Stimulated activated CD8-positive, alpha-beta memory T cell treated with anti-CD3 and anti-CD28 coated beads, Interleukin-2, amount 100 ng/mL, for 1 hour (primary cell): ENCODE measurements around the gene LSAMP.
"Not testable (repeated sequence)": the region's sequence is repeated elsewhere in the genome, so short reads cannot be mapped to it uniquely, and the experiment has no call there.

Source experiments
- DNase-seq, 2 donors: peaks; one replicate each; pipeline ENCODE4 v3.0.0-alpha.2; 2020; ENCODE audit warnings: low read depth in 2 of 2

The LSAMP gene

DNA sequence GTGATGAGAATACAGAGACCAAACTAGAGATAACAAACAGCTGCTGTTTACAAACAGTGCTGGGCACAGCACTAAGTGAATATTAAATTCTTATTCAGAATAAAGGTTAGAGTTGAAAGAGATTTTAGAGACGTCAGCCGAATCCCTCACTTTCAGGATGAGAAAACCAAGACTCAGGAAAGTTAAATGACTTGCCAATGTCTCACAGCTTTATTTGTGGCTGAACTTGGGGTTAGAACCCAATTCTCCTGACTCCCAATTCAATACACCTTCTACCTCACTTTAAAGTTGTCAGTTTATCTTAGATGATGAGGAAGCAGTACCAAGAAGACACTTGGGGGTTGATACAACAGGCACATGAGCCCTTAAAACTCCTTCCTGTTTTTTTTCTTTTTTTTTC lies 641.1 kb downstream of the LSAMP start:
- DNase-seq, result no peak

DNA sequence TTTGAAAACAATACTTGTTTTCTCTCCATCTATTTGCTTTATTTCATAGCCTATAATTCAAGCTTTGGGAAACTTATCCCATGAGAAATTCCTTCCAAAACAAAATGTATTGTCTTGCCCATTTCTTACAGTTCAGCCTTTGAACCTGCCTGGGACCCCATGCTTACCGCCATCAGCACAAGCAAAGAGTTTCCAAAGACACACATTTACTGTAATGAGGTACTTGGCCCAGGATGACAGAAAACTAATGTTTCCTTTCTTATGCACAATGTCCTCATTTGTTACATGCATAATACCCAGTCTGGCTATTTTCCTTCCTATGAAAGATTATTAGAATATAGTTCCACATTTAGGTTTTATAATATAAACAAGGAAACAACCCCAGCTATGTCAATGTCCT lies 641.6 kb downstream of the LSAMP start:
- no peak for DNase-seq

DNA sequence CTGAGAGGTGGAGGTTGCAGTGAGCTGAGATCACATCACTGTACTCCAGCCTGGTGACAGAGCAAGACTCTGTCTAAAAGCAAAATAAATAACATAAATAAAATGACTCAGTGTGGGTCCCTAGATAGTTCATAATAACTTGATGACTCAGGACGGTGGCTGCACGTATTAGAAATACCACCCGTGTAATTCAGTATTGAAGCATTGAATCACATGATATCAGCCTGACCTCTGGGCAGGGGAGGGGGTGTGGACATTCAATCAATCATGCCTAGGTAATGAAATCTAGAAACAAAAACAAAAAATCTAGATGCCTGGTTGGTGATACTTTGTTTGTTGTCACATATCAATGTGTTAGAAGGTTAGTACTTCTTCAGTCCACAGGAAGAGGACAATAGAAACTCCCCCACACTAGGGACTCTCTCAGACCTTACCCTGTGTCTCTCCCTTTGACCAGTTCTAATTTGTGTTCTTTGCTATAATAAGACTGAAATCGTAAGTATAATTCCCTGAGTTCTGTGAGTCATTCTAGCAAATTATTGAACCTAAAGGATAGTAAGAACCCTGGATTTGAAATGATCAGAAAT lies 644.7 kb downstream of the LSAMP start:
- no peak for DNase-seq

DNA sequence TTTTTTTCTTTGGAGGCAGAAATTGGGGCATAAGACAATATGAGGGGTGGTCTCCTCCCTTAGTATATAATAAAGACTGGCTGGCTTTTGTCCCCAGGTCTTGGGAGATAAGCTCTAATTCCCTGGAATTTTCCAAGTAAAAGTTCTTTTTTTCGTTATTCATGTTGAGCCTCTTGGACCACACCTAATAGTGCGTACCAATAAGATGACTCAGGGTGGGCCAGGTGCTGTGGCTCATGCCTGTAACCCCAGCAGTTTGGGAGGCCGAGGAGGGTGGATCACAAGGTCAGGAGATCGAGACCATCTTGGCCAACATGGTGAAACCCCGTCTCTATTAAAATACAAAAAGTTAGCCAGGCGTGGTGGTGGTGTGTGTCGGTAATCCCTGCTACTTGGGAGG lies 645.2 kb downstream of the LSAMP start:
- not testable (repeated sequence) for DNase-seq

DNA sequence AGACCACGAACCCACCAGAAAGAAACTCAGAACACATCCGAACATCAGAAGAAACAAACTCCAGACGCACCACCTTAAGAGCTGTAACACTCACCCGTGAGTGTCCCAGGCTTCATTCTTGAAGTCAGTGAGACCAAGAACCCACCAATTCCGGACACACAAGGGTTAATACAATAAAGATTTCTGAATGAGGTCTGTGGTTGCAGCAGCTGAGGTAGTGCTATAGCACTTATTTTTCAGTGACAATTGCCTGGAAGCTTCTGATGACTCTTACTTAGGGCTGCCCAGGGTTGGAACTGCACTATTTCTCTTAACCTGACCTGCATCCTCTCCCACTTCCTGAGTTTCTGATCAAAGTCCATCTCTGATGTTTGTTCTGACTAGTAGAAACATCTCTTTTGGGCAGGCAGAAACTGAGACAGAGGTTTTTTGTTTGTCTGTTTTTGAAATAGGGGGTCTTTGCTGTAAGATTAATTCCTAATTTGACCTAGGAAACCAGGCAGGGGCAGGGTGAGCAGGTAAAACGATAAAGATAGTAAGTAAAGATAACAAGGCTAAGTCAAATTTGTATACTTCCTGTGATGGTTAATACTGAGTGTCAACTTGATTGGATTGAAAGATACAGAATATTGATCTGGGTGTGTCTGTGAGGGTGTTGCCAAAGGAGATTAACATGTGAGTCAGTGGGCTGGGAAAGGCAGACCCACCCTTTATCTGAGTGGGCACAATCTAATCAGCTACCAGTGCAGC lies 652.9 kb downstream of the LSAMP start:
- no peak for DNase-seq

DNA sequence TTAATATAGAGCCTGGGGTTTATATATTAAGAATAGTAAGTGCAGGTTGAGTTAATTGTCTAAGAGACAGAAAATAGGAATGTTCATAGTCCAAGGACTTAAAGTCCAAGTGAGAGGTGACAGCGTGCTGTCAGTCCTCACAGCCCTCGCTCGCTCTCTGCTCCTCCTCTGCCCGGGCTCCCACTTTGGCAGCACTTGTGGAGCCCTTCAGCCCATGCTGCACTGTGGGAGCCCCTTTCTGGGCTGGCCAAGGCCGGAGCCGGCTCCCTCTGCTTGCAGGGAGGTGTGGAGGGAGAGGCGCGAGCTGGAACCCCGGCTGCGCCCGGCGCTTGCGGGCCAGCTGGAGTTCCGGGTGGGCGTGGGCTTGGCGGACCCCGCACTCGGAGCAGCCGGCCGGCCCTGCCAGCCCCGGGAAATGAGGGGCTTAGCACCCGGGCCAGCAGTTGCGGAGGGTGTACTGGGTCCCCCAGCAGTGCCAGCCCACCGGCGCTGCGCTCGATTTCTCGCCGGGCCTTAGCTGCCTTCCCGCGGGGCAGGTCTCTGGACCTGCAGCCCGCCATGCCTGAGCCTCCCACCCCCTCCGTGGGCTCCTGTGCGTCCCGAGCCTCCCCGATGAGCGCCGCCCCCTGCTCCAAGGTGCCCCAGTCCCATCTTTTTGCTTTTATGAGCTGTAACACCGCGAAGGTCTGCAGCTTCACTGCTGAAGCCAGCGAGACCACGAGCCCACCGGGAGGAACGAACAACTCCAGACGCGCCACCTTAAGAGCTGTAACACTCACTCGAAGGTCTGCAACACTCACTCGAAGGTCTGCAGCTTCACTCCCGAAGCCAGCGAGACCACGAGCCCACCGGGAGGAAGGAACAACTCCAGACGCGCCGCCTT lies 653.8 kb downstream of the LSAMP start:
- not testable (repeated sequence) for DNase-seq

DNA sequence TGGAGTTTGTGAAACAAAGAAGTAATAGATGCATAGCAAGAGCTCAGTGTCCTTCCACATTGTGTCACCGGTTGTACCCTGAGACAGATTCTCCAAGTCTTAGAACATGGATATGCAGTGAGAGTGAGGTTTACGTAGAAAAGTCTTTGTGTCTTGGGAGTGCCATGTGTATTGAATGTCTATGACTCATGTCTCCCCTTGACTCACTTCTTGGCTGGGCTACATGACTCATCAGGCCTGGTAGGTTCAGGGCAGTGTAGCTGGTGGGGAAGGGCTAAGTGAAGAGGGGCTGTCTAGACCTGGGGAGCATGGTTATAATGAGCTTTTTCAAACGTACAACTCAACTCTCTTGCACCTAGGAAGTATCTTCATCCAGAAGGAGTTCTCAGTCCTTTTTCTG lies 654.5 kb downstream of the LSAMP start:
- peak; percentile 19 to 37 for DNase-seq

DNA sequence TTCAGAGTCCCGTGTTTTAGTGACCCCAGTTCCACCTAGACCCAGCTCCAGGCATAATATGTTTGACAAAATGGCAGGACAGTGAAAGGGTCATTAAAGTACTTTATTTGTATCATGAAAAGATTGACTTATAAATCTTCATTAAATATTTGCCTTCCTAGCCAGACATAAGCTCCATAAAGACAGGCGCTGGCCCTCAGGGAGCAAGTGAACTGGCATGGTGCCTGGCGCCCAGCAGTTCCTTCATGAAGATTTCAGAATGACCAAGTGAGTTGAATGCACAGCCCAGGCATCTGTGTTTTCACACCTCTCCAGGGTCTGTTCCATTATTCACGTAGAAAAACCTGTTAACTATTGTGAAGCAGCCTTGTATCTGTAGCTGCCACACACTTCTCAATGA lies 655.8 kb downstream of the LSAMP start:
- DNase-seq, result no peak

DNA sequence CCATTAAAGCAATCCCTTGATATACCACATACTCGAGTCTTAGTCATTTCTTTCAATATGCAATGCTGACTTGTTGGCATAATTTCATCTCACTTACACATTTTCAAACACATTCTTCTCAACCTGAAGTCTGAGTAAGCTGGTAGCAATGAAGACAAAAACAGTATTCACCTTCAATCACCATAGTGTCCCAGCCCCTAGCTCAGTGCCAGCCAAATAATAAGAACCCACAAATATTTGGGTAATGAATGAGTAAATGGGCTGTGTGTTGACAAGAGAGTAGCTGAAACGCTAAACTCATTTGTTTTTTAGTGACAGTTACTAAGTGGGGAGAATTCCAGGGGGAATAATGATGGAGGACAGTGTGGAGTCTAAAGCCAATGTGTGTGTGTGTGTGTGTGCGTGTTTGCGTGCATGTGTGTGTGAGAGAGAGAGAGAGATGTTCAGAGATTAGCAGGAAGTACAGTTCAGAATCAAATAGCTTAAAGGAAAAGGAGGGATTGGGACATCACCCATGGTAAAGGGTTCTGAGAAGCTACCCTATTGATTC lies 656.3 kb downstream of the LSAMP start:
- no peak for DNase-seq

DNA sequence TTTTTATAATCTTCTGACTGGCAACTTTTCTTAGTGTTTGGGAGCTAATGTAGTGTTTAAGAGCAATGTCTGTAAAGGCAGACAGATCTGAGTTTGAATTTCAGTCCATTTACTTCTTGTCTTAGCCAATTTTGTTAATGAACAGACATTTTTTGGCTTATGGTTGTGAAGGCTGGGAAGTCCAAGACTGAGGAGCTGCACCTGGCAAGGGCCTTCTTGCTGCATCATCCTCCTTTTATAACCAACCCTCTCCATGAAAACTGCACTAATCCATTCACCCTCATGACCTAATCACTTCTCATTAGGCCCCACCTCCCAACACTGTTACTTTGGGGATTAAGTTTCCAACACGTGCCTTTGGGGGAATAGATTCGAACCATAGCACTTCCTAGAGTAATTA lies 657.5 kb downstream of the LSAMP start:
- no peak for DNase-seq

DNA sequence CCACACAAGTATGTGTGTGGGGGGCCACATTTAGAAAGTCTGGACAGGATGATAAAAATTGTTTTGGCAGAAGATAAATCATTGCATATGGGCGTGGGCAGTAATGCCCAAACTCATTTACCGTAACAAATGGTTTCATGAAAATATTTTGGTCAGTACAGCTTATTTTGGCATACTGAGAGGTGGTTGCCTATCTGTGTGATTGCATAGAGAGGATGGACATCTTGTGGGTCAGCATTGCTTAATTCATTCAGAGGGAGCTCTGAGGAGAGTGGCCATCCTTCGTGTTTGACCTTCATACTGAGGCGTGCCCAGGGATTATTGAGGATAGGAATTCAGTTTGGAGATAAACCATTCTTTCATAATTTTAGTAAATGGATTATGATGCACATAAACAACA lies 659.5 kb downstream of the LSAMP start:
- DNase-seq, result no peak

DNA sequence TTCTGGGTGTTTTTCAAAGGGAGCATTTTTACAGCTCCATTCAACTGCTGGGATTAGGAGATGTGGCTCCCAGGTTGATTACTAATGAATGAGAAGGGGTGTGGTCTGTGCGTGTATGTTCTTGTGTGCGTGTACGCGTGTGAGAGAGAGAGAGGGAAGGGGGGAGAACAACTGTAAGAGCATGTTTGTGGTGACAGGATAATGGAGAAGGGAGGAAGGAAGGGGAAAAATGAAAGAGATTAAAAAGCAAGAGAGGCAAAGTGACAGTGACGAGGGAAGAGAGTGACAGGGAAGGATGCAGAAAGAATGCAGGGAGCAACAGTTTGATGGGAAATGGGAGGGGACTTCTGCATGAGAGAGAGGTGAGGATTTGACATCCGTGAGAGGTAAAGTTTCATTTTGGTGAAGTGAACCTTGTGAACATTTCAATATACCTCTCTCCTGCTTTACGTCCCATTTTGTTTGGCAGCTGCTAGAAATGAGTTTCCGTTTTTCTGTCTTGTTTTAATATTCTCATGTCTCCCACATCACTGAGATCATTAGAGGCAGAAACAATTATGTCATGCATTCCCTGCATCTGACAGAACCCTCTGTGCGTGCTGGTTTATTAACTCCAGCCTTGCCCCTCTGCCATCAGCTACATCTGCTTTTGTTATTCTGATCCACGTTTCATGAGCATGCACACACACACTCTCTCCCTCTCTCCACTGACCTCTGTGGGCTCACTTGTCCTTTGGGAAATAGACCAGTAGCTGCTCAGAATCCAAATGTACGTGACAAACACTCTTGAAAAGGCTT lies 660.3 kb downstream of the LSAMP start:
- no peak for DNase-seq

DNA sequence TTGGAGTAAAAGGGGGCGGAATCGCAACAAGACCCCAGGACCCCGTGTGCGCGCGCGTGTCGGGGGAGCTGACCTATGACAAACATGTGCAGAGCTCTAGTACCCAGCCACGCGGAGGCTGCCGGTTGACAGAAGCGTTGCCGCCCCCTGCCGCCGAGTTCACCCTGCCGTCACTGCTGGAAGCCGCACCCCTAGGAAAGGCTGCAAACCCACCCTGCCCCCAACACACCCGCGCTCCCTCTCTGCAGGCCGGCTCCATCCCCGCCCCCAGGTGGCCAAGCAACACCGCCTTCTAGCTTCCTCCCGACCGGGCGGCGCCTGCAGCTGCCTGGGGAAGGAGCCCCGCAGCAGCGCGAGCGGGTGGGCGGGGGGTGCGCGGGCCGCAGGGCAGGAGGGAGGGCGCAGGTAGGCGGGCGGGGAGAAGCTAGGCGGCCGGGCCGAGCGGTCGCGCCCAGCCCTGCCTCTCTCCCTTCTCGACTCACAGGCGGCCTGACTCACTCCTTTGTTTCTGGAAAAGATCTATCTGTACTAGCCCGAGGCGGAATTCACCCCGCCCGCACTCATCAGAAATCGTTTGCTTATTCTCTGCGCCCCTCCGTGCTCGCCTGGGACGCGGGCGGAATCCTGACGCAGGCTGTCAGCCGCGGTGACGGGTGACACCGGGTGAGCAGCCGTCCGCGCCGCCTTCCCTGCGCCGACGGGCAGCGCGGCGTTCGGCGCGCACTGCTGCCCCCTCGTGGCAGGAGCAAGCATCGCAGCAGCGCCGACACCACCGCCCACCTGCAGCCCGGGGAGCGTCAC lies 661.1 kb downstream of the LSAMP start:
- DNase-seq, result peak; percentile 77 to 82

DNA sequence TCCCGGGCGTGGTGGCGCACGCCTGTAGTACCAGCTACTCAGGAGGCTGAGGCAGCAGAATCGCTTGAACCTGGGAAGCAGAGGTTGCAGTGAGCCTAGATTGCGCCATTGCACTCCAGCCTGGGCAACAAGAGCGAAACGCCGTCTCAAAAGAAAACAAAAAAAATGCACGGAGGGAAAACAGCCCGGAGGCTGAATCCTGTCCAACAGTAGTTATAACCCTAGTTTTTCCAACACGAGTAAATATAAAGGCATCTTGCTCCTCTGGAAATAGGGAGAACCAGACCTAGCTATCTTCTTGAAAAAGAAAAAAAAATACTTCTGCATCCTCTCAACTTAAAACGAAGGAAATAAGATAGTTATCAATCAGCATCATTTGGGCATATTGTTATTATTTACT lies 661.9 kb downstream of the LSAMP start:
- not testable (repeated sequence) for DNase-seq

DNA sequence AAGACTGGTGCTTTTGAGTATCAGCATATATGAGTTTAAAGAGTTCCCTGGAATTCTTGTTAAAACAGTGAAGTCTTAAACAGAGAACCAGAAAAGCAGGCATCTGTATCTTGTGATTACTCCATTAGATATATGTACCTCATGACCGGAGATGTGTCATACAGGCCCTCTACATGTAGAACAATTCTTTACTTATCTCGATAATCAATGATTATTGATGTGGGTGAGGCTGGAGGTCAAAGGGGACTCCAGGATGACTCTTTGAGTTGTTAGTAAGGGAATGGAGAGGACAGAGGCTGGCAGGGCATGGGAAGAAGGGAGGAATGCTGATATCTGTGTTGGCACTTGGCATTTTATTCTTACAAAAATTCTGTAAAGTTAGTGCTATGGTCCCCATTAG lies 666.3 kb downstream of the LSAMP start:
- DNase-seq, result no peak

DNA sequence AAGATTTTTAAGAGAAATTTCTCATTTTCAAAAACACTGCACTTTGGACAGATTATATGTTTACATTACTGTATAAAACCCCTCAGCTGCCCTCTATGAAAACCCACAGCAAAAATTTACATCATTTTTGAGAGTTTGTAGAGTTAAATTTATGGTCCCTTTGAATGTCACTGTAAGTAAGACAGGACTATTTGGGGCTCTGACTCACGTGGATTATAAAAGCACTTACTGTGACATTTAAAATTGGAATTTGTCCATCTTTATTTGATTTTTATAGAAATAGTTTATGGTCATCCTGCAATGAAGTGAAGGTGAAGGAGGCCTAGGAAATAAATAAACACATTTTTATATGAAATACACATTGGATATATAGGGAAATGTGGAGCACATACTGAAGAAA lies 672.3 kb downstream of the LSAMP start:
- DNase-seq, result no peak

DNA sequence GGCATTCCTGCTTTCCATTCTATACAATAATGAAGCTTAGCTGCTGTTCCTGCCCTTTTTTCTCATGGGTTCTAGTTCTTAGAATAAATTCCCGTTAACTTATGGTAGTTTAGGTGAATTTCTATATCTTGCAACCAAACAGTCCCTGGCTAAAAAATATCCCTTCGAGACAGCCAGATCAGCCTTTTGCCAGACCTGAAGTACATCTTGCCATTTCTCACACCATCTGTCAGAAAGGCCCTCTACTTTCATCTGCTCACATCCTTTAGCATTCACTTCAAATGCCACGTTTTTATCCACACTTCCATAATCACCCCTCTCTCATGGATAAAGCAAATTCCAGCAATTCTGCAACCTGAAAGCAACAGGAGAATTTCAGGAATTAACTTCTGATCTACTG lies 676.6 kb downstream of the LSAMP start:
- DNase-seq, result no peak

DNA sequence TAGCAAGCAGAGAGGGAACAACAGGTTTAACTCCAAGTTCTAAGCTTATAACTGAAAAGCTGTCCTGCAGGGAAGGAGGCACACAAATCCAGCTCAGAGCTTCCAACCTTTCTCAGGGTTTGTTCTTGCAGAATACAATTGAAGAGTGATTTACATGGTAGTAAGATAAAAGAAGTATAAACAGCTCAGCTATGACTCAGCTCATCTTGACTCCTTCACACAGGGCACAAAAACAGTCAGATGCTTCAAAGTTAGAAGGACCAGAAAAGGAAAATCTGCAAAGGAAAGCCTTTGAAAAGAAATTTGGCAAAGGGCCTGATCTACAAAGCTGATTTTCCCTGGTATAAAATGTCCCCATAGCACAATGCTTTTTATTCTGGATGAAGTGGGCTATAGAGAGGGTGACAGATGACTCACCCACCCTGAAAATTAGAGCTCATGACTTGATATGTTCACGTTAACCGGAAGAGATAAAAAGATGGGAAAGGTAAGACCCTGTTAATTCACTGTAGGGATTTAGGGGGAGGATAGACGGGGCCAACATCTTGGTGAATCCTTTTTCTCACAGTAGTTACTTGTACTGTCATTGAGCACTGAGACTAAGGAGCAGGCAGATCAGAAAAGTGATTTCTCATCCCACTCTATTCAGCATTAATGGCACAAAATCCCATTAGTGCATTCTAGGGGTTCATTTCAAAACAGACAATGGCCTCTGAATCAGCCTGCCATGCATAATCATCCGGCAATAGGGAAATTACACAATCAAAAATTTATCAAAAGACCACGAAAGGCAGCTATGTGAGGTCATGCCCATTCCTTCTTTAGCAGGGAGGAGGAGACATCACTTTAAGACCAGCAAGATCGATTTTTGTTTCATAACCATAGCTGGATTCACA lies 678.5 kb downstream of the LSAMP start:
- DNase-seq, result no peak

DNA sequence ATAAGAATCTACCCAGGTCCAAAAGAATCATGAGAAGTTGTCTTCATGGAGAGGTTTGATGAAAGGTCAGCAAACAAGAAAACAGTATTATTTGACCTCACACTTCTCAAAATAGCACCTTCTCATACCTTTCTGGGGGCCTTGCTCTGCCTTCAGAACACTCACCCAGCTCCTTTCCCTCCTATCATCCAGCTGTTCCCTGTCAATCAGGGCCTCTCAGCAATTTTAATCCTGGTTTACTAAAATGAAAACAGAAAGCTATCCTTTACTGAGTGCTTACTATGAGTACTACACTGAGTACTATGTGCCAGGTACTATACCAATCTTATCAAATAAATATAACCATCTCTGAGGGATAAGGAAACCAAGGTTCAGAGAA lies 683.4 kb downstream of the LSAMP start:
- DNase-seq, result no peak

DNA sequence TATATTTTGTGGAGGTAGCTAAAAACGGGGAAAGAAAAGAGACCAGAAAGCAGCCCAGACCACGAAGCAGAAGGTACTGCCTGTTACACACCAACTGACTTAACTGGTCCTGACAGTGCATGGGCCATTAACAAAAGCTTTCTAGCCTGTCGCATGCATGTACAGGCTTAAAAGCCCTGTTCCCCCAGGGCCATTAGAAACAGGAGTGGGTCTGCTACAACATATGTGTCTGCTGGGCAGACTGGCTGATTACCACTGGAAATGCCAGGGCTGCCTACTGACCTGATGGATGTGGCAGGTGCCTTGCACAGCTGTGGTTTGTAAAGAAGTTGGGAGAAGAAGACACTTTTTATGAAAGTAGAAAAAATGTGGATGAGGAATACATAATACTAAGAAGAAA lies 684.6 kb downstream of the LSAMP start:
- DNase-seq, result no peak
